ENCODE results near the gene HGS. TPM values are rescaled to one million over a fixed set of nuclear protein-coding genes. Genes with fewer than 3 reads are reported as not detected.
A peak's percentile ranks its signal among the peaks of the same experiment; 100 is the strongest.
"Not testable (repeated sequence)": the region's sequence is repeated elsewhere in the genome, so short reads cannot be mapped to it uniquely, and the experiment has no call there.

Gene HGS
- total RNA-seq, 2 donors from 2014 or later = 114 to 130 TPM

DNA sequence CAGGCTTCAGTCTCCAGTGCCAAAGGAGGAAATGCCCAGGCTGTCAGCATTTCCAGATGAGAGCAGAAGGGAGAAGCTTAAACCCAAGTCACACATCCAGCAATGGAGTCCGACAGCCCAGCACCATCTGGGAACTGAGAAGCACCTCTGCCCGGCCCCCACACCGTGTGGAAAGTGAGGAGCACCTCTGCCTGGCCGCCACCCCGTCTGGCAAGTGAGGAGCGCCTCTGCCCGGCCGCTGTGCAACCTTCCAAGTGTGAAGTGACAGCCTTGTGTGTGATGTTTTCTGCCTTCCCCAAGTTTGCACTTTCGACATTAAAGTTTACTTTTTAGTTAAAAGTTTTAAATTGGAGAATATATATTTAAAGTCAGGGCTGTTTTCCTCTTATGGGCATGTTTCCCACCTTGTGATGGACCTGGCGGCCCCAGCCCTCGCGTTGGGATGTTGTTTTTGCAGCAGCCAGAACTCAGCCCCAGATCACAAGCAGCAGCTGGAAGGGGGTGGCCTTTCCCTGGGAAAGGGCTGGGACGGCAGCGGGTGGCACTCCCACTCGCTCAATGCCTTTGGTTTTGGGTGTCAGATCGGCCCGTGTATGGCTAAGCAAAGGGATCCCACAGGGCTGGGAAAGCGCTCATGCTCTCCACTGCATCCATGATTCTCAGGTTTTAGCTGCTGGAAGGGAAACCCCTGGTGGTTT, 10.1 kb upstream of the HGS start:
- Mint-ChIP-seq H3K36me3 (ENCODE audit: low read depth) (peaks cover 48% of the 10 kb centered on the region), H3K9me3 (peaks cover 4% of the 10 kb centered on the region), H3K27me3 (ENCODE audit: insufficient read depth) (no peaks in the 10 kb centered on the region), H3K4me3 (no peak overlapping the region), H3K27ac (no peak overlapping the region), H3K4me1 (no peaks in the 10 kb centered on the region)
- Histone ChIP-seq H3K4me1 (ENCODE audit: control insufficient read depth, insufficient read depth, low read length) (no peaks in the 10 kb centered on the region), H3K9ac (ENCODE audit: extremely low read depth, low read length, poor library complexity, severe bottlenecking) (no peak overlapping the region), H3K36me3 (ENCODE audit: control insufficient read depth, insufficient read depth, low read length) (peaks cover 49% of the 10 kb centered on the region), H3K9me3 (ENCODE audit: control insufficient read depth, low read length) (no peaks in the 10 kb centered on the region), H3K27me3 (ENCODE audit: control insufficient read depth, insufficient read depth, low read length, poor library complexity, severe bottlenecking) (no peaks in the 10 kb centered on the region), H3K4me3 (ENCODE audit: low read length) (no peak overlapping the region), H3K27ac (ENCODE audit: low read depth, low read length) (no peak overlapping the region)
- 92 to 95% methylated on average over 14 to 18 of the region's 18 CpGs for WGBS, 2 experiments (ENCODE audit: insufficient coverage in 1 of 2, insufficient read length in 1 of 2)
- DNase-seq = no peak
- TF ChIP-seq, protein P1, sequence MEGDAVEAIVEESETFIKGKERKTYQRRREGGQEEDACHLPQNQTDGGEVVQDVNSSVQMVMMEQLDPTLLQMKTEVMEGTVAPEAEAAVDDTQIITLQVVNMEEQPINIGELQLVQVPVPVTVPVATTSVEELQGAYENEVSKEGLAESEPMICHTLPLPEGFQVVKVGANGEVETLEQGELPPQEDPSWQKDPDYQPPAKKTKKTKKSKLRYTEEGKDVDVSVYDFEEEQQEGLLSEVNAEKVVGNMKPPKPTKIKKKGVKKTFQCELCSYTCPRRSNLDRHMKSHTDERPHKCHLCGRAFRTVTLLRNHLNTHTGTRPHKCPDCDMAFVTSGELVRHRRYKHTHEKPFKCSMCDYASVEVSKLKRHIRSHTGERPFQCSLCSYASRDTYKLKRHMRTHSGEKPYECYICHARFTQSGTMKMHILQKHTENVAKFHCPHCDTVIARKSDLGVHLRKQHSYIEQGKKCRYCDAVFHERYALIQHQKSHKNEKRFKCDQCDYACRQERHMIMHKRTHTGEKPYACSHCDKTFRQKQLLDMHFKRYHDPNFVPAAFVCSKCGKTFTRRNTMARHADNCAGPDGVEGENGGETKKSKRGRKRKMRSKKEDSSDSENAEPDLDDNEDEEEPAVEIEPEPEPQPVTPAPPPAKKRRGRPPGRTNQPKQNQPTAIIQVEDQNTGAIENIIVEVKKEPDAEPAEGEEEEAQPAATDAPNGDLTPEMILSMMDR (conservative IDR thresholded peaks at IDR 0.05) = no peak

DNA sequence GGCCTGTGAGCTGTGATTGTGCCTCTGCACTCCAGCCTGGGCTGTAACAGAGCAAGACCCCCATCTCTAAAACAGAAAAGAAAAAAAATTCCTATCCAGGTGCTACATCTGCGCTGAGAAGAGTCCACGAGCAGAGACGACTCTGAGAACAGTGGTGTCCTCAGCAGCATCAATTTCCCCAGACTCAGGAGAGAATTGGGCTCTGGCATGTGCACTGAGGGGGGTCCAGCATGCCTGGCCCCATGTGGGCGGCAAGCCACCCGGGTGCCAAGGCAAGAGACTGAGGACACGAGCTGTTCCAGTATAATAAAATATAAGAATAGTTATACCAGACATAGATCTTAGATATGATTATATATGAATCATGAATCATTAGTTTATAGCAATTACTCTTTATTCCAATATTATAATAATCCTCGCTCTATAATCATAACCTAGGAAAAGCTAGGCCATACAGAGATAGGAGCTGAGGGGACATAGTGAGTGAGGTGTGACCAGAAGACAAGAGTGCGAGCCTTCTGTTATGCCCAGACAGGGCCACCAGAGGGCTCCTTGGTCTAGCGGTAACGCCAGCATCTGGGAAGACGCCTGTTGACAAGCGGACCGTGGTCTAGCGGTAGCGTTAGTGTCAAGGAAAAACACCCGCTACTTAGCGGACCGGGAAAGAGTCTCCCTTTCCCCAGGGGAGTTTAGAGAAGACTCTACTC, 8.1 kb upstream of the HGS start:
- H3K4me1 Mint-ChIP-seq; H3K27me3 ChIP-seq (ENCODE audit: control insufficient read depth, insufficient read depth, low read length, poor library complexity, severe bottlenecking); H3K9me3 Mint-ChIP-seq; H3K27me3 Mint-ChIP-seq (ENCODE audit: insufficient read depth); H3K27ac ChIP-seq (ENCODE audit: low read depth, low read length); H3K9me3 ChIP-seq (ENCODE audit: control insufficient read depth, low read length); H3K4me3 Mint-ChIP-seq; H3K9ac ChIP-seq (ENCODE audit: extremely low read depth, low read length, poor library complexity, severe bottlenecking); H3K4me3 ChIP-seq (ENCODE audit: low read length); H3K4me1 ChIP-seq (ENCODE audit: control insufficient read depth, insufficient read depth, low read length); H3K27ac Mint-ChIP-seq: not testable (repeated sequence)
- 52 to 53% methylated on average over 8 to 11 of the region's 18 CpGs for WGBS, 2 experiments (ENCODE audit: insufficient coverage in 1 of 2, insufficient read length in 1 of 2)
- H3K36me3 ChIP-seq (ENCODE audit: control insufficient read depth, insufficient read depth, low read length) = peaks cover 30% of the 10 kb centered on the region
- peak; percentile 81 for DNase-seq
- TF ChIP-seq, protein P1 (conservative IDR thresholded peaks at IDR 0.05) = peak; percentile 76
- peaks cover 31% of the 10 kb centered on the region for H3K36me3 Mint-ChIP-seq (ENCODE audit: low read depth)

DNA sequence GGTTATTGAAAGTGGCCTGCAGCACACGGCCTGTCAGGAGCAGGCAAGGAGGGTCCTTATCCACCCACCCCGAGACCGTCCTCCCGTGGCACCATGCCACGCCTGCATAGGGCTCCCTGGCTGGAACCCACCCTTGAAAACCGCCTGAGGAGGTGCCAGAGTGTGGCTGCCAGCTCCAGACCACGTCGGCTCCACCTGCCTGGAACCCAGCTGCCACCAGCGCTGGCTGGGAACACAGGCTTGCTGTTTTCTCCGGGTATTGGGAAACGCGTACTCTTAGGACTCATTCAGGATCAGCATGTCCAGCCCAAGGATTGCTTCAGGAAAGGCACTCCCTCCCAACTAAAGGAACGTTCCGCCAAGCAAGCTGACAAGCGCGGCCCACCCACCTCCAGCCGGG, 6.9 kb upstream of the HGS start:
- WGBS, 2 experiments (ENCODE audit: insufficient coverage in 1 of 2, insufficient read length in 1 of 2) = 94 to 95% methylated on average over 10 to 17 of the region's 17 CpGs
- peak; percentile 46 for DNase-seq
- Histone ChIP-seq H3K27me3 (ENCODE audit: control insufficient read depth, insufficient read depth, low read length, poor library complexity, severe bottlenecking) (no peaks in the 10 kb centered on the region), H3K9me3 (ENCODE audit: control insufficient read depth, low read length) (no peaks in the 10 kb centered on the region), H3K27ac (ENCODE audit: low read depth, low read length) (no peak overlapping the region), H3K9ac (ENCODE audit: extremely low read depth, low read length, poor library complexity, severe bottlenecking) (no peak overlapping the region), H3K4me3 (ENCODE audit: low read length) (no peak overlapping the region), H3K36me3 (ENCODE audit: control insufficient read depth, insufficient read depth, low read length) (peaks cover 26% of the 10 kb centered on the region), H3K4me1 (ENCODE audit: control insufficient read depth, insufficient read depth, low read length) (no peaks in the 10 kb centered on the region)
- no peak overlapping the region for H3K27ac Mint-ChIP-seq
- H3K4me3 Mint-ChIP-seq = no peak overlapping the region
- TF ChIP-seq, protein P1 (conservative IDR thresholded peaks at IDR 0.05) = no peak
- no peaks in the 10 kb centered on the region for H3K27me3 Mint-ChIP-seq (ENCODE audit: insufficient read depth)
- peaks cover 4% of the 10 kb centered on the region for H3K9me3 Mint-ChIP-seq
- no peaks in the 10 kb centered on the region for H3K4me1 Mint-ChIP-seq
- peaks cover 25% of the 10 kb centered on the region for H3K36me3 Mint-ChIP-seq (ENCODE audit: low read depth)
